Esophagus muscularis mucosa (tissue), 3 donors: Measurements from ENCODE around the gene TSC22D2.

Source experiments
- EP300 ChIP-seq: sonication (generic); formaldehyde crosslinking; IDR thresholded peaks from one replicate; pipeline ENCODE4 v1.6.1; 2017; ENCODE audit warnings: antibody characterized with exemption
- TF ChIP-seq, protein P1 (sequence below), 3 experiments: fragments of 200-600 bp in 2 of 3; fragments of 450-650 bp in 1 of 3; sonication (generic) in 2 of 3; IDR thresholded peaks; one replicate each; pipeline ENCODE4 v1.5.1; 2017 to 2019; ENCODE audit warnings: antibody characterized with exemption in 3 of 3, mild to moderate bottlenecking in 2 of 3, moderate library complexity in 1 of 3

DNA sequence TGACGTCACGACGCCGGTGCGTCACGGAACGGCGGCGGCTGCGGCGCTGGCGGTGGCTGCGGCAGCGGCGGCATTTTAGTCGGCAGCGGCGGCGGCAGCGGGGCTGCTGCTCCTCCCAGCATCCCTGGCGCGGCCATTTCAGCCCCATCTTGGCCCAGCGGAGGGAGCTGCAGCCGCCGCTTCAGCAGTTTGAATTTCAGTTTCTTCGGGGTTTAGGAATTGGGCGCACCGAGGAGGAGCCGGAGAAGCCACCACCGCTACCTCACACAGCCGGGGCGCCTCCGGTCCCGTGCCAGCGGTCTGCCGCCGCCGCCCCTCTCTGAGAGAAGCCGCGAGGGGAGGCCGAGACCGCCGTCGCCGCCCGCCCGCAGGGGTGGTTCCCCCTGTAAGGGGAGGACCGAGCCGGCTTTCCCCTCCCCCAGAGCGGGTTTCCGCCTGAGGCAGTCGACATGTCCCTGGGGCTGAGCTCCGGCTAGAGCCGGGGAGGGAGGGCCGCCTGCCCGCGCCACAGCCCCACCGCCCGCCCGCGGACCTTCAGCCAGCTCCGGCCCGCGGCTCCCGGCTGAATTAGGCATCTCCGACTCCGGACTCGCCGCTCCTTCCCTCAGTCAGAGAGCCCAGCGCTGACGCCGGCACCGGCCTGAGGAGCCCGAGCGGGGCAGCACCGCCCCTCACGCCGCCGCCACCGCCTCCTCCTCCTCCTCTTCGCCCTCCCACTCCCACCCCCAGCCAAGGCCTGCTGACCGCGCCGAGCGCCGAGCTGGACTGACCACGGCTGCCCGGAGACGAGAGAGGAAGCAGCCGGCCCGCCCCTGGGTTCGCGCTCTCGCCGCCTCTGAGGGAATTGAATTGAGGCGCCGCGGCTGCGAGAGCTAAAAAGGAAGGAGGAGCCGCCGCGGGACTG, at the start of gene TSC22D2:
- TF ChIP-seq EP300: no peak
- TF ChIP-seq, protein P1, sequence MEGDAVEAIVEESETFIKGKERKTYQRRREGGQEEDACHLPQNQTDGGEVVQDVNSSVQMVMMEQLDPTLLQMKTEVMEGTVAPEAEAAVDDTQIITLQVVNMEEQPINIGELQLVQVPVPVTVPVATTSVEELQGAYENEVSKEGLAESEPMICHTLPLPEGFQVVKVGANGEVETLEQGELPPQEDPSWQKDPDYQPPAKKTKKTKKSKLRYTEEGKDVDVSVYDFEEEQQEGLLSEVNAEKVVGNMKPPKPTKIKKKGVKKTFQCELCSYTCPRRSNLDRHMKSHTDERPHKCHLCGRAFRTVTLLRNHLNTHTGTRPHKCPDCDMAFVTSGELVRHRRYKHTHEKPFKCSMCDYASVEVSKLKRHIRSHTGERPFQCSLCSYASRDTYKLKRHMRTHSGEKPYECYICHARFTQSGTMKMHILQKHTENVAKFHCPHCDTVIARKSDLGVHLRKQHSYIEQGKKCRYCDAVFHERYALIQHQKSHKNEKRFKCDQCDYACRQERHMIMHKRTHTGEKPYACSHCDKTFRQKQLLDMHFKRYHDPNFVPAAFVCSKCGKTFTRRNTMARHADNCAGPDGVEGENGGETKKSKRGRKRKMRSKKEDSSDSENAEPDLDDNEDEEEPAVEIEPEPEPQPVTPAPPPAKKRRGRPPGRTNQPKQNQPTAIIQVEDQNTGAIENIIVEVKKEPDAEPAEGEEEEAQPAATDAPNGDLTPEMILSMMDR (IDR thresholded peaks at IDR 0.05): peak in 2 of 3 experiments; percentile 1 to 25
